Progenitor cell of endocrine pancreas (in vitro differentiated cells): ENCODE measurements around the gene CHIC2. TPM values are rescaled to one million over a fixed set of nuclear protein-coding genes. Genes with fewer than 3 reads are reported as not detected.
A peak's percentile ranks its signal among the peaks of the same experiment; 100 is the strongest.

ENCODE experiments used
- DNase-seq: peaks from one replicate; pipeline ENCODE4 v3.0.0; 2021; ENCODE audit warnings: low spot score; ENCODE audit not compliant: unreplicated experiment
- H3K27ac Mint-ChIP-seq: 2 replicates; pipeline ENCODE4 v1.8.0; 2021; ENCODE audit warnings: mild to moderate bottlenecking, moderate library complexity, mixed read lengths
- H3K27me3 Mint-ChIP-seq: 2 replicates; pipeline ENCODE4 v1.8.0; 2021; ENCODE audit warnings: mixed read lengths
- H3K36me3 Mint-ChIP-seq: 2 replicates; pipeline ENCODE4 v1.8.0; 2022; ENCODE audit warnings: mixed read lengths; ENCODE audit not compliant: insufficient read depth
- H3K4me1 Mint-ChIP-seq: 2 replicates; pipeline ENCODE4 v1.8.0; 2021; ENCODE audit warnings: low read depth, mixed read lengths
- H3K4me3 Mint-ChIP-seq: 2 replicates; pipeline ENCODE4 v1.8.0; 2021; ENCODE audit warnings: low read depth, mild to moderate bottlenecking, moderate library complexity, mixed read lengths
- H3K9me3 Mint-ChIP-seq: 2 replicates; pipeline ENCODE4 v1.8.0; 2021; ENCODE audit warnings: low read depth, mixed read lengths
- CTCF ChIP-seq: fragments of 200-600 bp; sonication (generic); IDR thresholded peaks from one replicate; pipeline ENCODE4 v1.5.0; 2021; ENCODE audit warnings: antibody characterized with exemption, mild to moderate bottlenecking; ENCODE audit not compliant: unreplicated experiment
- total RNA-seq: library from RNA; stranded (reverse); gene quantifications from 2 replicates; pipeline ENCODE4 v1.2.1, GENCODE V29; 2021

The CHIC2 gene
- total RNA-seq, 1 donor from 2014 or later, result 15.6 TPM

GRCh38 chr4:54091637-54092404 lies 27.4 kb upstream of the CHIC2 start:
- H3K27me3 Mint-ChIP-seq, result peaks cover 92% of the 10 kb centered on the region
- peaks cover 23% of the 10 kb centered on the region for H3K4me1 Mint-ChIP-seq
- peak overlapping the region; percentile 12 for H3K27ac Mint-ChIP-seq
- TF ChIP-seq CTCF, result no peak
- peak overlapping the region; percentile 74 for H3K4me3 Mint-ChIP-seq
- DNase-seq, result peak; percentile 27
- H3K36me3 Mint-ChIP-seq, result no peaks in the 10 kb centered on the region
- H3K9me3 Mint-ChIP-seq, result no peaks in the 10 kb centered on the region

- no peak overlapping the region for H3K27ac Mint-ChIP-seq
- H3K4me1 Mint-ChIP-seq, result peaks cover 15% of the 10 kb centered on the region
- no peak for DNase-seq
- H3K9me3 Mint-ChIP-seq, result no peaks in the 10 kb centered on the region
- no peaks in the 10 kb centered on the region for H3K36me3 Mint-ChIP-seq
- peak overlapping the region; percentile 74 for H3K4me3 Mint-ChIP-seq
- TF ChIP-seq CTCF, result no peak
- peaks cover 92% of the 10 kb centered on the region for H3K27me3 Mint-ChIP-seq
These were observed 26.6 kb upstream of the CHIC2 start for GRCh38 chr4:54090804-54091623.

- DNase-seq, result no peak
- H3K4me3 Mint-ChIP-seq, result no peak overlapping the region
- no peaks in the 10 kb centered on the region for H3K9me3 Mint-ChIP-seq
- H3K36me3 Mint-ChIP-seq, result no peaks in the 10 kb centered on the region
- H3K4me1 Mint-ChIP-seq, result peaks cover 13% of the 10 kb centered on the region
- peaks cover 92% of the 10 kb centered on the region for H3K27me3 Mint-ChIP-seq
- H3K27ac Mint-ChIP-seq, result no peak overlapping the region
- TF ChIP-seq CTCF, result no peak
These were observed 26.0 kb upstream of the CHIC2 start for GRCh38 chr4:54090404-54090803.

GRCh38 chr4:54089875-54090274 lies 25.5 kb upstream of the CHIC2 start:
- DNase-seq, result no peak
- no peak for TF ChIP-seq CTCF
- no peak overlapping the region for H3K4me3 Mint-ChIP-seq
- peaks cover 89% of the 10 kb centered on the region for H3K27me3 Mint-ChIP-seq
- no peak overlapping the region for H3K27ac Mint-ChIP-seq
- no peaks in the 10 kb centered on the region for H3K36me3 Mint-ChIP-seq
- peaks cover 13% of the 10 kb centered on the region for H3K4me1 Mint-ChIP-seq
- H3K9me3 Mint-ChIP-seq, result no peaks in the 10 kb centered on the region

DNA sequence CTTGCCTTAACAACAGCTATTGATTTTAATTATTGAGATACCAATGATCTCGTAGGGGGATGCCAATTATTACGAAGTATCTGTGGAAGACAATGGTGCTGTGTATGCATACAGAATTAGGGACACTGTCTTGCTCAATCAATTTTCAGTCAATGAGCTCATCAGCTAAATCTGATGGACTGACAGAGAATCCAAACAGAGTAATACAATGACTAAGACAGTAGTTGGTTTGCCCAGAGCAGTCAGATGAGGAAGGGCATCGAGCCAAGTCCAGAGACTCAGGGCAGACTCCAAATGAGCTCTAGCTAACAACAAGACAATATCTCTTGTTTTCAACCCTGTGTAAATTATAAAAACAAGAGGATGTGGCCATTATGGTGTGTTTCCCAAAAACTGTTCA lies 20.9 kb upstream of the CHIC2 start:
- H3K9me3 Mint-ChIP-seq, result no peaks in the 10 kb centered on the region
- no peaks in the 10 kb centered on the region for H3K4me1 Mint-ChIP-seq
- H3K4me3 Mint-ChIP-seq, result no peak overlapping the region
- H3K27me3 Mint-ChIP-seq, result peaks cover 53% of the 10 kb centered on the region
- H3K27ac Mint-ChIP-seq, result no peak overlapping the region
- no peaks in the 10 kb centered on the region for H3K36me3 Mint-ChIP-seq
- no peak for DNase-seq
- no peak for TF ChIP-seq CTCF
